ENCODE results near the gene CXCL17.

GRCh38 chr19:42406111-42406510, 36.6 kb downstream of the CXCL17 start:
- TF ChIP-seq EZH2 (IDR thresholded peaks at IDR 0.05; ENCODE audit: borderline replicate concordance) (no peak), CTCF (IDR thresholded peaks at IDR 0.05; ENCODE audit: poor library complexity) (no peak)
